Measurements from ENCODE around the gene KHDRBS1. TPM values are rescaled to one million over a fixed set of nuclear protein-coding genes. Genes with fewer than 3 reads are reported as not detected.
"Not testable (repeated sequence)": the region's sequence is repeated elsewhere in the genome, so short reads cannot be mapped to it uniquely, and the experiment has no call there.

The KHDRBS1 gene
- total RNA-seq, 6 experiments from 2014 or later = 22.8 to 38.2 (median 34.0) TPM

DNA sequence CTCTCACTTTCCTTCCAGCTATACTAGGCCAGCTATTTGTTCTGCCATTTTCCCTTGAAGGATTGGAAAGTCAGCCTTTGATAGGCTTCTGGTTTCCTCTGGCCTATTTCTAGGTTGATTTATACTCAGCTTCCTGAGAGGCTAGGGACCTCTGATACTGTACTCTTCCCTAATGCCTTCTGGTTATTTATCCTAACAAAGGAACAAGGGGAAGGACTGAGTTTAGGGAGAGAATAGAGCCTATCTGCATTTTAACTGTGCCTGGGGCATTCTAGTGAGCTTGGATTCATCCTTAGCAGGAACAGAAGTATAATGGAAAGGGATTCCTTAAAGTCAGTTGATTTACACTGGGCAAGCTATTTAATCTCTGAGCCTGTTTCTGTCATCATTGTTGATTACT is 47.2 kb downstream of the KHDRBS1 start:
- Histone ChIP-seq H3K4me3 (no peak overlapping the region), H3K9me3 (no peaks in the 10 kb centered on the region), H3K36me3 (peaks cover 2 to 37% (median 14%) of the 10 kb centered on the region in 4 donors), H3K4me1 (peaks cover 0 to 6% (median 2%) of the 10 kb centered on the region in 4 donors), H3K27me3 (no peaks in the 10 kb centered on the region), H3K27ac (no peak overlapping the region)
- TF ChIP-seq POLR2A (IDR thresholded peaks at IDR 0.05) = no peak
- TF ChIP-seq, protein P1, sequence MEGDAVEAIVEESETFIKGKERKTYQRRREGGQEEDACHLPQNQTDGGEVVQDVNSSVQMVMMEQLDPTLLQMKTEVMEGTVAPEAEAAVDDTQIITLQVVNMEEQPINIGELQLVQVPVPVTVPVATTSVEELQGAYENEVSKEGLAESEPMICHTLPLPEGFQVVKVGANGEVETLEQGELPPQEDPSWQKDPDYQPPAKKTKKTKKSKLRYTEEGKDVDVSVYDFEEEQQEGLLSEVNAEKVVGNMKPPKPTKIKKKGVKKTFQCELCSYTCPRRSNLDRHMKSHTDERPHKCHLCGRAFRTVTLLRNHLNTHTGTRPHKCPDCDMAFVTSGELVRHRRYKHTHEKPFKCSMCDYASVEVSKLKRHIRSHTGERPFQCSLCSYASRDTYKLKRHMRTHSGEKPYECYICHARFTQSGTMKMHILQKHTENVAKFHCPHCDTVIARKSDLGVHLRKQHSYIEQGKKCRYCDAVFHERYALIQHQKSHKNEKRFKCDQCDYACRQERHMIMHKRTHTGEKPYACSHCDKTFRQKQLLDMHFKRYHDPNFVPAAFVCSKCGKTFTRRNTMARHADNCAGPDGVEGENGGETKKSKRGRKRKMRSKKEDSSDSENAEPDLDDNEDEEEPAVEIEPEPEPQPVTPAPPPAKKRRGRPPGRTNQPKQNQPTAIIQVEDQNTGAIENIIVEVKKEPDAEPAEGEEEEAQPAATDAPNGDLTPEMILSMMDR (IDR thresholded peaks at IDR 0.05) = no peak
- DNase-seq = no peak
- ATAC-seq = no peak
- intact Hi-C loops (cut with DNase I) = no loop called here

DNA sequence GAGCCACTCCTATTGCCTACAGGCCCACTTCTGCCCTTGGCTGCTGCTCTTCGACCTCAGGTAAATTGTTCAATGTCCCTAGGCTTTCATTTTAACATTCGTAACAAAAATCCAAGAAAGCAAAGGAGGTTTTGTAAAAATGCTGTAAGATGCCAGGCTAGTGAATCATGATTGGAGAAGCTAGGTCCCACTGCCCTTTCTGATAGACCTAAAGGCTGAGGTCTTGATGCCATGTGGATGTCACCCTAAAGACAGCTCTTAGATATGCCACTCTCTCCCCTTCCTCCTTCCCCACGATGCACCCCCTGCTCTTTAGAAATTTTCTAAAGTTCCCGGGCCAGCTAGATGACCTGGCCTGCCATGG is 49.2 kb downstream of the KHDRBS1 start:
- no peak overlapping the region for H3K27ac ChIP-seq
- H3K9me3 ChIP-seq = no peaks in the 10 kb centered on the region
- DNase-seq (no peak), ATAC-seq (no peak)
- 89% methylated on average over 4 of the region's 4 CpGs for WGBS (ENCODE audit: insufficient coverage, low coverage, low lambda C conversion rate, missing lambda C conversion rate)
- intact Hi-C loops (cut with DNase I) = no loop called here
- H3K4me1 ChIP-seq = peaks cover 0 to 16% (median 2%) of the 10 kb centered on the region in 4 donors
- no peak overlapping the region for H3K4me3 ChIP-seq
- peaks cover 2 to 30% (median 14%) of the 10 kb centered on the region in 4 donors for H3K36me3 ChIP-seq
- TF ChIP-seq, protein P1 (IDR thresholded peaks at IDR 0.05) = no peak
- no peak for TF ChIP-seq POLR2A (IDR thresholded peaks at IDR 0.05)
- no peaks in the 10 kb centered on the region for H3K27me3 ChIP-seq

DNA sequence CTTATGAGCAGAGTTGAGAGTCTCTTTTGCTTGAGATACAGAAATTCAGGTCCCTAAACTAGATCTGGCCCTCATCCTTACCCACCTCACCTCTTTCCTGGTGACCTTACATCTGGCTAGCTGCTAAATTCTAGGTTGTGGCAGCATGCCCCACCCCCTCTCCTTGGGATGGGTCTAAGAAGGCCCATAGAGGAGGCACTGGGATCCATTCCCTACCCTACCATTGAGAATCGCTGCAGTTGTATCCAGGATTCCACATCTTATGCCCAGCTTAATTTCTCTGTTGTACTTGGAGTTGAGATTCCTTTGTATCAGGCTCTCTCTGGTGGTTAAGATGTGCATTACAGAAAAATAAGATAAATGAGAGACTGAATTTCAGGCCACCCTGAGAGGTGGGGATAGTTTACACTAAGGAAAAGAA is 49.6 kb downstream of the KHDRBS1 start:
- no peak overlapping the region for H3K4me3 ChIP-seq
- no peaks in the 10 kb centered on the region for H3K27me3 ChIP-seq
- intact Hi-C loops (cut with DNase I) = no loop called here
- no peak for TF ChIP-seq POLR2A (IDR thresholded peaks at IDR 0.05)
- TF ChIP-seq, protein P1 (IDR thresholded peaks at IDR 0.05) = peak; percentile 42 to 60 (median 50)
- ATAC-seq (peak; percentile 45 to 65 (median 61)), DNase-seq (no peak)
- H3K9me3 ChIP-seq = no peaks in the 10 kb centered on the region
- peaks cover 2 to 29% (median 14%) of the 10 kb centered on the region in 4 donors for H3K36me3 ChIP-seq
- H3K4me1 ChIP-seq = peaks cover 0 to 16% (median 2%) of the 10 kb centered on the region in 4 donors
- no peak overlapping the region for H3K27ac ChIP-seq
- WGBS (ENCODE audit: insufficient coverage, low coverage, low lambda C conversion rate, missing lambda C conversion rate) = 33% methylated on average over 1 of the region's 1 CpG

DNA sequence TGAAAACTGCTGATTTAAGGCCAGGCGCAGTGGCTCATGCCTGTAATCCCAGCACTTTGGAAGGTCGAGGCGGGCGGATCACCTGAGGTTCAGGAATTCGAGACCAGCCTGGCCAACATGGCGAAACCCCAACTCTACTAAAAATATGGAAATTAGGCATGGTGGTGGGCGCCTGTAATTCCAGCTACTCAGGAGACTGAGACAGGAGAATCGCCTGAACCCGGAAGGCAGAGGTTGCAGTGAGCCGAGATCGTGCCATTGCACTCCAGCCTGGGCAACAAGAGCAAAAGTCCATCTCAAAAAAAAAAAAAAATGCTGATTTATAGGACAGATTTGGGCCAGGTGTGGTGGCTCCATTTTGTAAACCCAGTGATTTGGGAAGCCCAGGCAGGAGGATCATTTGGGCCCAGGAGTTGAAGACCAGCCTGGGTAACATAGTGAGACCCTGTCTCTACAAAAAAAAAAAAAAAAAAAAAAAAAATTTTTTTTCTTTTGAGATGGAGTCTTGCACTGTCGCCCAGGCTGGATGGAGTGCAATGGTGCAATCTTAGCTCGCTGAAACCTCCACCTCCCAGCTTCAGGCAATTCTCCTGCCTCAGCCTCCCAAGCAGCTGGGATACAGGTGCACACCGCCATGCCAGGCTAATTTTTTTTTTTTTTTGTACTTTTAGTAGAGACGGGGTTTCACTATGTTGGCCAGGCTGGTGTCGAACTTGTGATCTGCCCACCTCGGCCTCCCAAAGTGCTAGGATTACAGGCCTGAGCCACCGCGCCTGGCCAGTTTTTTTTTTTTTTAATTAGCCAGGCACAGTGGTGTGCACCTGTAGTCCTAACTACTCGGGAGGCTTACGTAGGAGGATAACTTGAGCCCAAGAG is 52.2 kb downstream of the KHDRBS1 start:
- peak in 3 of 4 donors; percentile 16 to 42 (median 28) for ATAC-seq
- H3K27me3 ChIP-seq; intact Hi-C loops (cut with DNase I); H3K4me3 ChIP-seq; DNase-seq; H3K9me3 ChIP-seq; H3K36me3 ChIP-seq: not testable (repeated sequence)
- 61% methylated on average over 21 of the region's 21 CpGs for WGBS (ENCODE audit: insufficient coverage, low coverage, low lambda C conversion rate, missing lambda C conversion rate)
- Histone ChIP-seq H3K4me1 (peaks cover 0 to 16% (median 2%) of the 10 kb centered on the region in 4 donors), H3K27ac (peak overlapping the region in 1 of 3 donors; percentile 9)

DNA sequence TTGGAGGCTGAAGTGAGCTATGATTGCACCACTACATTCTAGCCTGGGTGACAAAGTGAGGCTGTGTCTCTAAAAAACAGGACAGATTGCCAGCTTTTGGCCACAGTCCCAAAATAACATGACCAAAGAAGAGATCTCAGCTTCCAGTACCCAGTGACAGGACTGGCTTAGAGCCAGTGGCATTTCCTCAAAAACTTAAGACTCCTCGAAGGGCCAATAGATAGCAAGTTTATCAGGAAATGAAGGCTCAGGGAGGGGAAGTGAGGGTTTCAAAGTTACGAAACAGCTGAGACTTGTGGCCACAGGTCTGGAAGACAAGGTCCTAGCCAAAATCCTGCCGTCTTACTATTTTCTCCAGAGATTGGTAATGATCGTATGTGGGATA is 52.8 kb downstream of the KHDRBS1 start:
- intact Hi-C loops (cut with DNase I) = no loop called here
- peak in 2 of 3 donors; percentile 30 to 76 for DNase-seq
- no peaks in the 10 kb centered on the region for H3K36me3 ChIP-seq
- TF ChIP-seq POLR2A (IDR thresholded peaks at IDR 0.05) = no peak
- TF ChIP-seq, protein P1 (IDR thresholded peaks at IDR 0.05) = no peak
- WGBS (ENCODE audit: insufficient coverage, low coverage, low lambda C conversion rate, missing lambda C conversion rate) = 12% methylated on average over 4 of the region's 4 CpGs
- no peaks in the 10 kb centered on the region for H3K27me3 ChIP-seq
- H3K4me3 ChIP-seq = no peak overlapping the region
- H3K27ac ChIP-seq = peak overlapping the region in 1 of 3 donors; percentile 43
- H3K9me3 ChIP-seq = no peaks in the 10 kb centered on the region
- H3K4me1 ChIP-seq = peaks cover 0 to 16% (median 2%) of the 10 kb centered on the region in 4 donors
- ATAC-seq = peak; percentile 57 to 69 (median 64)

Data from right lobe of liver (tissue), 6 donors.